Measurements from ENCODE around the gene NRIP3.

DNA sequence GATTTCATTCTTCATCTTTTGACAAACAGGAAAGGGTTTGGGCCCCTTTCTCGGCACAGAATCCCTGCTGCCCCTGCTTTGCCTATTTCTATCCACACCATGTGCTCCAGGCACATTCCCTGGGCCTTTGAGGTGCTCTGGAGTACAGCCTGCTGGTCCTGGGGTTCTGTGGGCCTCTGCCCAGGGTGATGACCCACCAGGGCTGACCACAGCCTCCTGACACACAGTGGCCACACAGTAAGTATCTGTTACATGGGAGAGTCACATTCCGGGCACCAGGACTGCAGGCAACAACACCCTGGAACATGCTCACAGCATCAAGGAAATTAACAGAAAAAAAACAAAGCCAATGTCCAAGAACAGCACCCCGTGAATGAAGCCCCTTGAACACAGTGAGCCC is 48.5 kb upstream of the NRIP3 start:
- TF ChIP-seq, protein P1, sequence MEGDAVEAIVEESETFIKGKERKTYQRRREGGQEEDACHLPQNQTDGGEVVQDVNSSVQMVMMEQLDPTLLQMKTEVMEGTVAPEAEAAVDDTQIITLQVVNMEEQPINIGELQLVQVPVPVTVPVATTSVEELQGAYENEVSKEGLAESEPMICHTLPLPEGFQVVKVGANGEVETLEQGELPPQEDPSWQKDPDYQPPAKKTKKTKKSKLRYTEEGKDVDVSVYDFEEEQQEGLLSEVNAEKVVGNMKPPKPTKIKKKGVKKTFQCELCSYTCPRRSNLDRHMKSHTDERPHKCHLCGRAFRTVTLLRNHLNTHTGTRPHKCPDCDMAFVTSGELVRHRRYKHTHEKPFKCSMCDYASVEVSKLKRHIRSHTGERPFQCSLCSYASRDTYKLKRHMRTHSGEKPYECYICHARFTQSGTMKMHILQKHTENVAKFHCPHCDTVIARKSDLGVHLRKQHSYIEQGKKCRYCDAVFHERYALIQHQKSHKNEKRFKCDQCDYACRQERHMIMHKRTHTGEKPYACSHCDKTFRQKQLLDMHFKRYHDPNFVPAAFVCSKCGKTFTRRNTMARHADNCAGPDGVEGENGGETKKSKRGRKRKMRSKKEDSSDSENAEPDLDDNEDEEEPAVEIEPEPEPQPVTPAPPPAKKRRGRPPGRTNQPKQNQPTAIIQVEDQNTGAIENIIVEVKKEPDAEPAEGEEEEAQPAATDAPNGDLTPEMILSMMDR (IDR thresholded peaks at IDR 0.05), result no peak
- TF ChIP-seq POLR2A (IDR thresholded peaks at IDR 0.05), result no peak

Measured in heart left ventricle (tissue), 13 donors.